Measurements from ENCODE around the gene GPSM1.

GRCh38 chr9:136314056-136314416 is 13.3 kb upstream of the GPSM1 start:
- TF ChIP-seq CTCF (IDR thresholded peaks at IDR 0.05) (no peak), POLR2A (IDR thresholded peaks at IDR 0.05) (no peak)
